ENCODE results near the gene ZNF770.
A peak's percentile ranks its signal among the peaks of the same experiment; 100 is the strongest.
"Not testable (repeated sequence)": the region's sequence is repeated elsewhere in the genome, so short reads cannot be mapped to it uniquely, and the experiment has no call there.

Gene ZNF770

DNA sequence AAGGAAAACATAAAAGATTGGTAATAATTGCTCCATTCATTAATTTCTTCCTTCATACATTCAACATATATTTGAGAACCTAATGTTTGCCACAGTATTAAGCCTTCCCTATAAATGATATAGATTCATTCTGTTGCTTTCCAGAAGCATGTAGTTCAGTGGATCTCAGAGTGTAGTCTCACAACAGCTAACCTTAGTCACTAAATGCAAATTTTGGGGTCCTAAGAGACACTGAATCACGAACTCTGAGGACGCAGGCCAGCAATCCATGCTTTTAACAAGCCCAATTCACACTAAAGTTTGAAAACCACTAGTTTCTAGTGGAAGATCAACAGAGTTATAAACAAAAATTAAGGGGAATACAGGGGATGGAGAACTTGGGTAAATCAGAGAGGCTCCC lies 11.3 kb downstream of the ZNF770 start:
- DNase-seq (ENCODE audit: low spot score) = no peak

DNA sequence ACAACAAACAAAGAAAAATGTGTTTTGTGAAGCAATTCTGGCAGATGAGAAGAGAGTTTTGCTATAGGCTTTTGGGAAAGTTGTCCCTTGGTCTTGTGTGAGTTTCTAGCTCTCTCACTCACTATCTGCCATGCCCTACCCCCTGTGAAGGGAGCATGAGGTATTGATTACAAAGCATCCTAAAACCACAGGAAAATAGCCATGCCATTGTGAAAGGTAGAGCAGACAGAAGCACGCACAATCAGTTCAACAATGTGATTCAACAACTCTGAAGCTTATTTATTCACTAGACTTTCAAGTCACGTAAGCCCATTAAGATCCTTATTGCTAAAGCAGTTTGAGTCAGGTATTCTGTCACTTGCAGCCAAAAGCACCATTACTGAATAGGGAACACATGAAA lies 12.0 kb downstream of the ZNF770 start:
- no peak for DNase-seq (ENCODE audit: low spot score)

GRCh38 chr15:34973512-34973911 lies 14.6 kb downstream of the ZNF770 start:
- DNase-seq (ENCODE audit: low spot score) = no peak

GRCh38 chr15:34970098-34970643 lies 17.9 kb downstream of the ZNF770 start:
- DNase-seq (ENCODE audit: low spot score) = not testable (repeated sequence)

DNA sequence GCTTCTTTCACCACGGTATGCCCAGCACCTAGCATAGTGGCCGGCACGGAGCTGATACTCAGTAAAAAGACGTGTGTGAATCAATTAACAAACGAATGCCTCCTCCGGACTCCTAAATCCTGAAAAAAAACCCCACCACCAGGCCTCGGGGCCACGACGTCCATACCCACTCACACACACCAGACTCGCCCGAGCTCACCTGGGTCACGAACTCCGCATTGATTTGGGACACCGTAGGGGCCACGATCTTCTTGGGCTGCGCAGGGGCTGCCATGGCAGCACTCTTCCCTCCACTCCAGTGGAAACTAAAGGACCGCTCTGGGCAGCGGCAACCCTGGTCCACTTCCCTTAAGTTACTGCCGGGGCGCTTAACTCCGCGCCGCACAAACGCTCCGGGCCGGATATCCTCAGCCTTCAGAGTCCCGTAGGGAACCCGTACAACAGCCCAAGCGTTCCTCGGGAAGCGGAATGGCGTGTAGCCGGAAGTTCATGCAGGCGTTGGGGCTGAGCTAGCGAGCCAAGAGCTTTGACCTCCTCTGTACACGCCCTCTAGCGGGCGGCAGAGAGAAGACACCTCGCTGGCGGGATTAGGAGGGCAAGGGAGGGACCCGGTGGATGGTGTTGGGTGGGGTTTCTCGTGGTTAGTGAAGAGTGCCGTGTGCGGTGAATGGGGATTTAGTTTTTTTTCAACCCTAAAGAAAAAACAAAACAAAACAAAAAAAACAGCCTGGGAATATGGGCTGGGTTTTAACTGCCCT lies 18.6 kb downstream of the ZNF770 start, which contains the start of gene AQR:
Gene AQR (minus strand): TSS at position 403 of the 758 bp plus-strand sequence. CDS start 129 bp downstream, at position 274.
- peak; percentile 93 for DNase-seq (ENCODE audit: low spot score)

GRCh38 chr15:34964277-34964676 lies 23.8 kb downstream of the ZNF770 start:
- no peak for DNase-seq (ENCODE audit: low spot score)

DNA sequence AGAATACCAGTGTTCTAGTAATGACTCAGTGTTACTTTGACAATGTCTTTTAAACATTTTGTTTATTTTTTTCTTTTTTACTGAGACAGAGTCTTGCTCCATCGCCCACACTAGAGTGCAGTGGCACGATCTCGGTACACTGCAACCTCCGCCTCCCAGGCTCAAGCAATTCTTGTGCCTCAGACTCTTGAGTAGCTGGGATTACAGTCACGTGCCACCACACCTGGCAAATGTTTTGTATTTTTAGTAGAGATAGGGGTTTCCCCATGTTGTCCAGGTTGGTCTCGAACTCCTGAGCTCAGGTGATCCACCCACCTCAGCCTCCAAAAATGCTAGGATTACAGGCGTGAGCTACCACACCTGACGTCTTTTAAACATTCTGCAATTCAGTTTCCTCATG lies 34.2 kb downstream of the ZNF770 start:
- no peak for DNase-seq (ENCODE audit: low spot score)

DNA sequence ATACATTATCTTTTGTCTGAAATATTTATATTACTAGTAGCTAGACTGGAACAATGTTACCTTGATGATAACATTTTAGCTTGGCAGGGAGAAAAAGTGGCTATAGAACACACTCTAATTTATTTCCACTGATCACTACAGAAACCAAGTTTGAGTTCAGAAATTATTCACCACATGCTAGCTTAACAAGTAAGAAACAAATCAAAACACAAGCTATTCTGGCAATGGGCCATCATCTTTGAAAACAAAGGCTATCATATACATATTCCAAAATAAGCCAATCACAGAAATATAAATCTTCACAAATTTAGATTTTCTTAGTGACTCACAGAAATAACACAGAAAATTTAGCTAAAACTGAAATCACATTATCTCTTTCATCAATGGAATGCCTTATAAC lies 35.6 kb downstream of the ZNF770 start:
- no peak for DNase-seq (ENCODE audit: low spot score)

- no peak for DNase-seq (ENCODE audit: low spot score)
Measured at GRCh38 chr15:34951993-34952392, 36.1 kb downstream of the ZNF770 start.

GRCh38 chr15:34944936-34945335 lies 43.2 kb downstream of the ZNF770 start:
- no peak for DNase-seq (ENCODE audit: low spot score)

DNA sequence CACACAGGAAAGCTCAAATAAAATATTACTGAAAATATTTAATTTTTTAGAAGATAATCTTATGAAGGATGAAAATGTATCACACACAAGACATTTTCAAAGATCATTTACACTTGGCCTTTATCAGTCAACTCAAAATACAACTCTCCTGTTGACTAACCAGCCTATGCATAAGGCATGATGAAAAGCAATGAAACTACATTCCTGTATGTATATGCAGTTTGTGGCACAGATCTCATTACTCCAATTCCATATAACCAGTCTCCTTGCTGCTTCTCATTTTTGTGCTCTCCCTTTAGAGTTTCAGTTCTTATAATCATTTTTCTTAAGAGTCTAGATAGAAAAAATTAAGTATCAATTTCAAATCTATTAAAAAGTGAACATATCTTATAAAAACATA lies 44.4 kb downstream of the ZNF770 start:
- DNase-seq (ENCODE audit: low spot score) = no peak

GRCh38 chr15:34943264-34943663 lies 44.8 kb downstream of the ZNF770 start:
- not testable (repeated sequence) for DNase-seq (ENCODE audit: low spot score)

DNA sequence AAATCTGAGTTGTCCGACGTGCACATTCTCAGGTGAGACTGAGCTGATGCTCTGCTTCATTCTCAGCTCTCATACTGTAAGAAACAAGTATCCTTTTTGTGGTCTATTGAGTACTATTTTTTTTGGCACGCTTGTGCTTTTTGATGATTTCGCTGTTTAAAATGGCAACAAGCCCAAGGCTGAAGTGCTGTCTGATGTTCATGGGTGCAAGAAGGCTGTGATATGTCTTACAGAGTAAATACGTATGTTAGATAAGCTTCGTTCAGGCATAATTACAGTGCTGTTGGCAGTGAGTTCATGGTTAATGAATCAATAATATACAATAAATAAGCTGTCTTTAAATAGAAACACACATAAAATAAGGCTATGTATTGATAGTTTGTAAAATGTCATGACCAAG lies 45.7 kb downstream of the ZNF770 start:
- no peak for DNase-seq (ENCODE audit: low spot score)

DNA sequence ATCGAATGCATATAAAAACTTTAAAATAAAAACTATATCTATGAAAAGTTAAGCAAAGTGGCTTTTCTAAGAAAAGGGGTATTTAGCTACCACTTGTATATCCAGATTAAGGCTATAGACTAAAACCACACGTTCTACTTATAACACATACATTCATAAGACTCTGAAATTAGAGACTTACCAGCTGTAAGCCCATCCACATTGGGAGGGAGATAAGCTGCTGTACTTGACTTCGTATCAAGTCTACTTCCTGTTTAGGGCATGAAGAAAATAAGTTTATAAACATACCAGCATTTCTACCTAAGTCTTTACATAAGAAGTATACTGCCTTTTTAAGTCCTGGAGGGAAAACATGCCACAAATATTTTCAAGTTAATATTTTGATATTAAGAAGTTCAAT lies 46.3 kb downstream of the ZNF770 start:
- peak; percentile 30 for DNase-seq (ENCODE audit: low spot score)

- DNase-seq (ENCODE audit: low spot score) = no peak
Measured at GRCh38 chr15:34941185-34941698, 46.8 kb downstream of the ZNF770 start.

DNA sequence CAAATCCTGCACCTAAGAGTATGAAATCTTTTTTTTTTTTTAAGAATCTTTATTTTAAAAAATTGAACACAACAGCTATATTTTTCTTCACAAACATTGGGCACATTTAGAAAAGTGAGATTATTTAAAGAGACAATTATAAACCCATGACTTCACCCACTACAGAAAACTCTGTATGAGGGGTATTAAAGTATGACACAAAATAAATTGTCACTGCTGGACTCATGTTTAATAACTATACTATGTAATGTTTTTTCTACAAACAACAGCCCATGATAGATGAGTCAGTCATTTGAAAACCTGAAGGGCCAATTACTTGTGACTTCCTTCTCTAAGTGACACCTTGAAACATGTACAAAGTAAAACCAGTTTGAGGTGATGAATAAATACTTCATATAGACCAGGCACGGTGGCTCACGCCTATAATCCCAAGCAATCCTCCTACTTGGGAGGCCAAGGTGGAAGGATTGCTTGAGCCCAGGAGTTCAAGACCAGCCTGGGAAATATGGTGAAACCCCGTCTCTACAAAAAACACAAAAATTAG lies 54.6 kb downstream of the ZNF770 start:
- no peak for DNase-seq (ENCODE audit: low spot score)

GRCh38 chr15:34928349-34928748 lies 59.7 kb downstream of the ZNF770 start:
- DNase-seq (ENCODE audit: low spot score) = not testable (repeated sequence)
